Caco-2 (cell line): Measurements from ENCODE around the gene RAC2. TPM values are rescaled to one million over a fixed set of nuclear protein-coding genes. Genes with fewer than 3 reads are reported as not detected.

Experiments
- BruUV-seq: library from RNA; stranded (reverse); fragments of 400-500 nt; replicated peaks from 2 replicates; lab custom pipeline; 2021; lab: Mats Ljungman, UMichigan
- CTCF ChIA-PET: fragments of 300-600 bp; sonication (Branson Sonifier 250); formaldehyde crosslinking; loops from one replicate; lab custom pipeline; 2022; ENCODE audit warnings: antibody characterized with exemption; lab: Charles Lee
- POLR2A ChIA-PET: fragments of 300-600 bp; sonication (Branson Sonifier 250); formaldehyde crosslinking; loops from one replicate; lab custom pipeline; 2022; ENCODE audit warnings: antibody characterized with exemption; lab: Charles Lee
- DNase-seq, 2 experiments: peaks; one replicate each; pipeline versions ENCODE4 v3.0.0 to v3.0.0-alpha.2; 2020 to 2022
- H3K27me3 ChIP-seq: replicated peaks from 2 replicates; pipeline ENCODE4 v1.6.0; 2011; ENCODE audit warnings: low read length; ENCODE audit not compliant: control insufficient read depth, insufficient read depth
- H3K36me3 ChIP-seq: 2 replicates; pipeline ENCODE4 v1.5.1; 2011; ENCODE audit warnings: low read length; ENCODE audit not compliant: control insufficient read depth, insufficient read depth
- H3K4me1 ChIP-seq: fragments of 250-450 bp; sonication (Bioruptor Pico); 2 replicates; pipeline ENCODE4 v1.5.1; 2020; ENCODE audit warnings: mild to moderate bottlenecking
- H3K4me3 ChIP-seq: 2 replicates; pipeline ENCODE4 v1.5.1; 2011; ENCODE audit warnings: low read depth, mild to moderate bottlenecking, control low read depth, low read length
- H3K9me3 ChIP-seq: fragments of 250-450 bp; sonication (Bioruptor Pico); 2 replicates; pipeline ENCODE4 v1.5.1; 2020; ENCODE audit warnings: mild to moderate bottlenecking, moderate library complexity
- H3K27ac Mint-ChIP-seq: one replicate; pipeline ENCODE4 v1.8.0; 2022; ENCODE audit warnings: mixed read lengths; ENCODE audit not compliant: unreplicated experiment
- H3K27me3 Mint-ChIP-seq: one replicate; pipeline ENCODE4 v1.8.0; 2022; ENCODE audit warnings: mixed read lengths; ENCODE audit not compliant: insufficient read depth, unreplicated experiment
- H3K36me3 Mint-ChIP-seq: one replicate; pipeline ENCODE4 v1.8.0; 2022; ENCODE audit warnings: mild to moderate bottlenecking, mixed read lengths; ENCODE audit not compliant: insufficient read depth, unreplicated experiment
- H3K4me1 Mint-ChIP-seq: one replicate; pipeline ENCODE4 v1.8.0; 2022; ENCODE audit warnings: low read depth, mixed read lengths; ENCODE audit not compliant: unreplicated experiment
- H3K4me3 Mint-ChIP-seq: one replicate; pipeline ENCODE4 v1.8.0; 2022; ENCODE audit warnings: mild to moderate bottlenecking, moderate library complexity, mixed read lengths; ENCODE audit not compliant: unreplicated experiment
- H3K9me3 Mint-ChIP-seq: one replicate; pipeline ENCODE4 v1.8.0; 2022; ENCODE audit warnings: mixed read lengths; ENCODE audit not compliant: unreplicated experiment
- CTCF ChIP-seq, 2 experiments: fragments of 200-600 bp in 1 of 2; IDR thresholded peaks; 1 replicate in 1 of 2; 2 replicates in 1 of 2; pipeline versions ENCODE4 v1.5.1 to v1.8.0; 2011 to 2022; ENCODE audit warnings: antibody characterized with exemption in 1 of 2, control low read depth in 1 of 2, inconsistent platforms in 1 of 2, low read depth in 1 of 2, low read length in 1 of 2, mild to moderate bottlenecking in 1 of 2, moderate library complexity in 1 of 2; ENCODE audit not compliant: insufficient read depth in 1 of 2, severe bottlenecking in 1 of 2, unreplicated experiment in 1 of 2
- intact Hi-C: fragments of 100-400 bp; cut with micrococcal nuclease; formaldehyde crosslinking; loops from one replicate; pipeline ENCODE4 v1.10.0; 2022; ENCODE audit not compliant: unreplicated experiment
- total RNA-seq: library from RNA; stranded (reverse); gene quantifications from 2 replicates; pipeline ENCODE4 v1.2.3, GENCODE V29; 2022

Gene RAC2
- total RNA-seq, 1 experiment from 2014 or later, result 0.25 TPM

GRCh38 chr22:37211866-37212173 is 32.2 kb downstream of the RAC2 start:
- H3K9me3 ChIP-seq, result no peaks in the 10 kb centered on the region
- H3K27me3 ChIP-seq, result no peaks in the 10 kb centered on the region
- Mint-ChIP-seq H3K4me3 (no peak overlapping the region), H3K9me3 (no peaks in the 10 kb centered on the region), H3K27me3 (peaks cover 6% of the 10 kb centered on the region), H3K36me3 (peaks cover 4% of the 10 kb centered on the region), H3K27ac (no peak overlapping the region), H3K4me1 (peaks cover 5% of the 10 kb centered on the region)
- POLR2A ChIA-PET, result no interaction called here
- H3K36me3 ChIP-seq, result no peaks in the 10 kb centered on the region
- H3K4me1 ChIP-seq, result no peaks in the 10 kb centered on the region
- intact Hi-C loops, result no loop called here
- no TSS peak for BruUV-seq
- no peak overlapping the region for H3K4me3 ChIP-seq
- TF ChIP-seq CTCF (IDR thresholded peaks at IDR 0.05; ENCODE audit: insufficient read depth in 1 of 2, low read depth in 1 of 2, low read length in 1 of 2, severe bottlenecking in 1 of 2, unreplicated experiment in 1 of 2), result no peak
- CTCF ChIA-PET, result no interaction called here
- no peak for DNase-seq

GRCh38 chr22:37211075-37211865 is 32.8 kb downstream of the RAC2 start:
- no TSS peak for BruUV-seq
- Mint-ChIP-seq H3K27ac (no peak overlapping the region), H3K27me3 (peaks cover 5% of the 10 kb centered on the region), H3K36me3 (peaks cover 4% of the 10 kb centered on the region), H3K9me3 (no peaks in the 10 kb centered on the region), H3K4me1 (peaks cover 5% of the 10 kb centered on the region), H3K4me3 (no peak overlapping the region)
- no peak for TF ChIP-seq CTCF (IDR thresholded peaks at IDR 0.05; ENCODE audit: insufficient read depth in 1 of 2, low read depth in 1 of 2, low read length in 1 of 2, severe bottlenecking in 1 of 2, unreplicated experiment in 1 of 2)
- no peak for DNase-seq
- POLR2A ChIA-PET, result no interaction called here
- Histone ChIP-seq H3K4me3 (no peak overlapping the region), H3K4me1 (no peaks in the 10 kb centered on the region), H3K36me3 (no peaks in the 10 kb centered on the region), H3K9me3 (no peaks in the 10 kb centered on the region), H3K27me3 (no peaks in the 10 kb centered on the region)
- intact Hi-C loops, result no loop called here
- CTCF ChIA-PET, result interaction anchor here (1.0 kb wide), 1 partner anchor 12 kb away, joined by 4 read pairs; no protein-coding TSS in a partner anchor

GRCh38 chr22:37210041-37210803 is 33.8 kb downstream of the RAC2 start:
- H3K4me3 Mint-ChIP-seq, result no peak overlapping the region
- ChIA-PET POLR2A (no interaction called here), CTCF (interaction anchor here (0.7 to 1.0 kb wide), 2 partner anchors 11 kb away, joined by 3 to 4 read pairs; no protein-coding TSS in a partner anchor)
- Histone ChIP-seq H3K4me1 (no peaks in the 10 kb centered on the region), H3K27me3 (no peaks in the 10 kb centered on the region), H3K36me3 (no peaks in the 10 kb centered on the region), H3K9me3 (no peaks in the 10 kb centered on the region), H3K4me3 (no peak overlapping the region)
- no peak overlapping the region for H3K27ac Mint-ChIP-seq
- H3K36me3 Mint-ChIP-seq, result peaks cover 4% of the 10 kb centered on the region
- peaks cover 2% of the 10 kb centered on the region for H3K27me3 Mint-ChIP-seq
- no TSS peak for BruUV-seq
- no peaks in the 10 kb centered on the region for H3K9me3 Mint-ChIP-seq
- TF ChIP-seq CTCF (IDR thresholded peaks at IDR 0.05; ENCODE audit: insufficient read depth in 1 of 2, low read depth in 1 of 2, low read length in 1 of 2, severe bottlenecking in 1 of 2, unreplicated experiment in 1 of 2), result no peak
- peak in 1 of 2 experiments; percentile 29 for DNase-seq
- peaks cover 5% of the 10 kb centered on the region for H3K4me1 Mint-ChIP-seq
- intact Hi-C loops, result no loop called here
